HCT116 (cell line): Measurements from ENCODE around the gene DPF3.

Experiments
- CEBPB ChIP-seq: IDR thresholded peaks from 2 replicates; pipeline ENCODE4 v1.6.1; 2012; ENCODE audit warnings: low read depth
- CTCF ChIP-seq, 3 experiments: fragments of 200-600 bp in 1 of 3; sonication (generic) in 1 of 3; IDR thresholded peaks in 2 of 3; conservative IDR thresholded peaks in 1 of 3; 2 replicates each; pipeline ENCODE4 v1.5.1; 2012 to 2017; ENCODE audit warnings: low read depth in 2 of 3, low read length in 2 of 3, antibody characterized with exemption in 1 of 3, borderline replicate concordance in 1 of 3, control low read depth in 1 of 3, mild to moderate bottlenecking in 1 of 3, mixed read lengths in 1 of 3, mixed run types in 1 of 3, moderate library complexity in 1 of 3; ENCODE audit not compliant: insufficient read depth in 1 of 3
- EGR1 ChIP-seq: IDR thresholded peaks from 2 replicates; pipeline ENCODE4 v1.6.1; 2012; ENCODE audit warnings: low read depth
- EZH2 ChIP-seq: fragments of 200-600 bp; sonication (generic); IDR thresholded peaks from 2 replicates; pipeline ENCODE4 v1.6.1; 2017; ENCODE audit warnings: antibody characterized with exemption, mixed run types
- EZH2phosphoT487 ChIP-seq: fragments of 200-600 bp; IDR thresholded peaks from 2 replicates; pipeline ENCODE4 v1.6.1; 2018; ENCODE audit warnings: antibody characterized with exemption, borderline replicate concordance
- FOSL1 ChIP-seq: IDR thresholded peaks from 2 replicates; pipeline ENCODE4 v1.6.1; 2012; ENCODE audit warnings: low read depth
- POLR2A ChIP-seq: IDR thresholded peaks from 2 replicates; pipeline ENCODE4 v1.7.0; 2011; ENCODE audit warnings: borderline replicate concordance; ENCODE audit not compliant: insufficient read depth, insufficient read length; ENCODE audit errors: extremely low read depth
- POLR2AphosphoS5 ChIP-seq: IDR thresholded peaks from 2 replicates; pipeline ENCODE4 v1.6.1; 2011; ENCODE audit warnings: mild to moderate bottlenecking, low read depth, low read length, moderate library complexity
- SP1 ChIP-seq: IDR thresholded peaks from 2 replicates; pipeline ENCODE4 v1.6.1; 2012; ENCODE audit warnings: low read depth
- TCF7L2 ChIP-seq: IDR thresholded peaks from 2 replicates; pipeline ENCODE4 v1.7.0; 2011; ENCODE audit warnings: borderline replicate concordance, inconsistent platforms; ENCODE audit not compliant: insufficient read depth, insufficient read length; ENCODE audit errors: extremely low read depth
- YY1 ChIP-seq: IDR thresholded peaks from 2 replicates; pipeline ENCODE4 v1.6.1; 2011; ENCODE audit warnings: low read length, low read depth, moderate library complexity, mild to moderate bottlenecking; ENCODE audit not compliant: insufficient replicate concordance; ENCODE audit errors: extremely low read depth
- ZBTB33 ChIP-seq: IDR thresholded peaks from 2 replicates; pipeline ENCODE4 v1.6.1; 2011; ENCODE audit warnings: mild to moderate bottlenecking, low read length, moderate library complexity; ENCODE audit not compliant: insufficient replicate concordance; ENCODE audit errors: extremely low read depth
- ZNF274 ChIP-seq: fragments of 200-500 bp; sonication (Bioruptor generic); IDR thresholded peaks from 2 replicates; pipeline ENCODE4 v1.6.1; 2014; ENCODE audit warnings: mild to moderate bottlenecking, low read depth, low read length, inconsistent platforms
- TF ChIP-seq, protein P1 (sequence below): IDR thresholded peaks from 2 replicates; pipeline ENCODE4 v1.6.1; 2012

DNA sequence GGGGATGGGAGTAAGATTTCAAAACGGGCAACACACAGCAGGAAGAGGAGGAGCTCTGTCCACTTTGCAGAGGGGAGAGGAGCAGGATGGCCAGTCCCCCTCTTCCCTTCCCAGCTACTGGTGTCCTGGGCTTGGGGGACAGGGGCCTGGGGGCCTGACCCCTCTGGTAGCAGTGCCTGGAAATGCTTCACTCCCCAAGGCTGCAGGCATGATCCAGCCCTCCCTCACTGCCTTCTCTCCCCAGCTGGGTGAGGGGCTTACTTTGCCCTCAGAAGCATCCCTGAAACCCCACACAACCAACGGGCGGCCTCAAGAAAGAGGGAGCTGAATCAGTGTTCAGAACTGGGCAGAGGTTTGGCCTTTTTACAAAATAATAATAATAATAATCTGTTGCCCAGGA lies 279.5 kb downstream of the DPF3 start:
- TF ChIP-seq CTCF (IDR thresholded peaks at IDR 0.05 in 2 of 3, conservative IDR thresholded peaks at IDR 0.05 in 1 of 3; ENCODE audit: borderline replicate concordance in 1 of 3, insufficient read depth in 1 of 3, low read depth in 2 of 3, low read length in 2 of 3) = no peak
- no peak for TF ChIP-seq POLR2AphosphoS5
- TF ChIP-seq POLR2A = no peak
- no peak for TF ChIP-seq EZH2phosphoT487
- TF ChIP-seq FOSL1 = no peak
- TF ChIP-seq EZH2 = no peak
- TF ChIP-seq YY1 = no peak
- no peak for TF ChIP-seq CEBPB
- TF ChIP-seq SP1 = no peak
- no peak for TF ChIP-seq ZNF274
- no peak for TF ChIP-seq EGR1
- TF ChIP-seq ZBTB33 = no peak
- TF ChIP-seq, protein P1, sequence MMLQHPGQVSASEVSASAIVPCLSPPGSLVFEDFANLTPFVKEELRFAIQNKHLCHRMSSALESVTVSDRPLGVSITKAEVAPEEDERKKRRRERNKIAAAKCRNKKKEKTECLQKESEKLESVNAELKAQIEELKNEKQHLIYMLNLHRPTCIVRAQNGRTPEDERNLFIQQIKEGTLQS = no peak
- TF ChIP-seq TCF7L2 = no peak
